ENCODE data around the gene ASIC1. TPM values are rescaled to one million over a fixed set of nuclear protein-coding genes. Genes with fewer than 3 reads are reported as not detected.

Gene ASIC1
- total RNA-seq, 2 experiments from 2014 or later = 19.0 to 28.3 TPM

- peaks cover 9% of the 10 kb centered on the region for H3K4me1 Mint-ChIP-seq
- ATAC-seq = no peak
- peaks cover 51% of the 10 kb centered on the region for H3K36me3 Mint-ChIP-seq
- H3K9me3 Mint-ChIP-seq (ENCODE audit: low read depth) = no peaks in the 10 kb centered on the region
- no peak for DNase-seq
- CTCF ChIA-PET = interaction anchor here (0.8 to 2.9 kb wide), 19 partner anchors 9 to 182 kb away, joined by 3 to 22 read pairs (median 4); partner anchors contain the start of genes CERS5 and COX14
- no peak overlapping the region for H3K4me3 Mint-ChIP-seq
- no peaks in the 10 kb centered on the region for H3K27me3 Mint-ChIP-seq
- peak overlapping the region; percentile 56 for H3K27ac Mint-ChIP-seq
Measured at GRCh38 chr12:50132505-50133135, 75.2 kb downstream of the ASIC1 start.

Other genes with a start within 250 kb of the ASIC1 start
- 1 to 10 TPM; 1.1 to 1.4 TPM for gene NCKAP5L, start 229.2 kb upstream of the ASIC1 start, total RNA-seq
- gene BCDIN3D, start 214.5 kb upstream of the ASIC1 start, total RNA-seq = 1 to 10 TPM; 8.2 to 8.3 TPM
- gene FAIM2, start 153.7 kb upstream of the ASIC1 start, total RNA-seq = under 1 TPM; 0.05 to 0.06 TPM
- gene AQP2, start 106.9 kb upstream of the ASIC1 start, total RNA-seq = not detected
- not detected for gene AQP5, start 95.7 kb upstream of the ASIC1 start, total RNA-seq
- gene AQP6, start 84.6 kb upstream of the ASIC1 start, total RNA-seq = not detected
- gene RACGAP1, start 32.1 kb upstream of the ASIC1 start, total RNA-seq = 100 to 1,000 TPM; 180 to 198 TPM
- 10 to 100 TPM; 62.0 to 80.8 TPM for gene SMARCD1, start 27.7 kb downstream of the ASIC1 start, total RNA-seq
- gene GPD1, start 46.4 kb downstream of the ASIC1 start, total RNA-seq = under 1 TPM in 1 of 2 experiments, not detected in 1; 0.30 TPM
- 10 to 100 TPM; 55.1 to 64.5 TPM for gene COX14, start 54.6 kb downstream of the ASIC1 start, total RNA-seq
- gene CERS5, start 109.8 kb downstream of the ASIC1 start, total RNA-seq = 10 to 100 TPM; 55.0 to 56.3 TPM
- gene LIMA1, start 225.9 kb downstream of the ASIC1 start, total RNA-seq = 10 to 100 TPM; 36.4 to 64.2 TPM